SK-N-SH (cell line): ENCODE measurements around the gene ADGRB2. TPM values are rescaled to one million over a fixed set of nuclear protein-coding genes. Genes with fewer than 3 reads are reported as not detected.

Experiments used
- CTCF ChIA-PET: fragments of 300-600, 350-600 bp; formaldehyde crosslinking; extraction: SDS; loops from one replicate; lab custom pipeline; 2021; lab: Yijun Ruan, JAX
- POLR2A ChIA-PET: fragments of 350-600 bp; sonication (Branson Sonifier 250); formaldehyde crosslinking; extraction: SDS; loops from one replicate; lab custom pipeline; 2020; ENCODE audit warnings: antibody characterized with exemption, inconsistent platforms; lab: Yijun Ruan, JAX
- DNase-seq: peaks from one replicate; pipeline ENCODE4 v3.0.0; 2012
- H2AFZ ChIP-seq: fragments of 200-600 bp; sonication (generic); 2 replicates; pipeline ENCODE4 v1.8.1; 2016; ENCODE audit warnings: antibody characterized with exemption, mild to moderate bottlenecking, low read depth
- H3F3A ChIP-seq: fragments of 200-600 bp; sonication (generic); replicated peaks from 2 replicates; pipeline ENCODE3; 2016; ENCODE audit warnings: antibody characterized with exemption, mild to moderate bottlenecking; ENCODE audit not compliant: insufficient read depth
- H3K27ac ChIP-seq, 2 experiments: fragments of 200-500 bp in 1 of 2; fragments of 200-600 bp in 1 of 2; sonication (Bioruptor generic) in 1 of 2; sonication (generic), shearing (Covaris generic) in 1 of 2; 2 replicates each; pipeline versions ENCODE4 v1.5.1 to v1.6.1; 2014 to 2016; ENCODE audit warnings: low read depth in 2 of 2, inconsistent platforms in 1 of 2, low read length in 1 of 2, mild to moderate bottlenecking in 1 of 2, mixed read lengths in 1 of 2
- H3K27me3 ChIP-seq: fragments of 200-600 bp; sonication (generic), shearing (Covaris generic); 2 replicates; pipeline ENCODE4 v1.6.1; 2016; ENCODE audit warnings: mixed run types; ENCODE audit not compliant: insufficient read depth
- H3K36me3 ChIP-seq, 2 experiments: fragments of 200-500 bp in 1 of 2; fragments of 200-600 bp in 1 of 2; sonication (Bioruptor generic) in 1 of 2; sonication (generic) in 1 of 2; replicated peaks in 1 of 2; 2 replicates each; pipeline versions ENCODE3 to v1.5.1; 2014 to 2016; ENCODE audit warnings: low read length in 1 of 2, mild to moderate bottlenecking in 1 of 2; ENCODE audit not compliant: insufficient read depth in 2 of 2, control insufficient read depth in 1 of 2
- H3K4me1 ChIP-seq, 2 experiments: fragments of 200-500 bp in 1 of 2; fragments of 200-600 bp in 1 of 2; sonication (Bioruptor generic) in 1 of 2; sonication (generic), shearing (Covaris generic) in 1 of 2; 2 replicates each; pipeline versions ENCODE4 v1.5.1 to v1.6.1; 2014 to 2016; ENCODE audit warnings: low read depth in 1 of 2, low read length in 1 of 2, mixed run types in 1 of 2; ENCODE audit not compliant: insufficient read depth in 2 of 2, control insufficient read depth in 1 of 2
- H3K4me2 ChIP-seq: fragments of 200-600 bp; sonication (generic), shearing (Covaris generic); 2 replicates; pipeline ENCODE4 v1.6.1; 2017; ENCODE audit warnings: mixed run types
- H3K4me3 ChIP-seq, 2 experiments: fragments of 200-500 bp in 1 of 2; fragments of 200-600 bp in 1 of 2; sonication (Bioruptor generic) in 1 of 2; sonication (generic), shearing (Covaris generic) in 1 of 2; 2 replicates each; pipeline versions ENCODE4 v1.5.1 to v1.8.1; 2014 to 2016; ENCODE audit warnings: low read depth in 2 of 2, inconsistent platforms in 1 of 2, low read length in 1 of 2, mild to moderate bottlenecking in 1 of 2, mixed read lengths in 1 of 2, moderate library complexity in 1 of 2
- H3K79me2 ChIP-seq: fragments of 200-600 bp; sonication (generic); 2 replicates; pipeline ENCODE4 v1.8.1; 2017; ENCODE audit warnings: mild to moderate bottlenecking; ENCODE audit not compliant: insufficient read depth
- H3K9ac ChIP-seq: fragments of 200-600 bp; sonication (generic); 2 replicates; pipeline ENCODE4 v1.6.1; 2017; ENCODE audit warnings: mixed run types
- H3K9me2 ChIP-seq: fragments of 200-600 bp; sonication (generic); 2 replicates; pipeline ENCODE4 v1.6.1; 2017; ENCODE audit warnings: mixed run types
- H3K9me3 ChIP-seq: fragments of 200-600 bp; sonication (generic); 2 replicates; pipeline ENCODE4 v1.6.1; 2017; ENCODE audit warnings: mixed run types, mild to moderate bottlenecking, moderate library complexity
- H4K20me1 ChIP-seq: fragments of 200-600 bp; sonication (generic); 2 replicates; pipeline ENCODE4 v1.6.1; 2017; ENCODE audit warnings: mild to moderate bottlenecking, mixed run types; ENCODE audit not compliant: insufficient read depth
- CHD2 ChIP-seq: fragments of 150-350 bp; IDR thresholded peaks from 2 replicates; pipeline ENCODE4 v1.6.1; 2018; ENCODE audit warnings: low read length; ENCODE audit not compliant: partially characterized antibody
- ELF1 ChIP-seq: IDR thresholded peaks from 2 replicates; pipeline ENCODE4 v1.4.0; 2012
- EP300 ChIP-seq, 2 experiments: IDR thresholded peaks; 2 replicates each; pipeline versions ENCODE4 v1.4.0 to v1.6.1; 2012; ENCODE audit warnings: borderline replicate concordance in 1 of 2, low read depth in 1 of 2, low read length in 1 of 2
- FOSL2 ChIP-seq: IDR thresholded peaks from 2 replicates; pipeline ENCODE4 v1.4.0; 2012; ENCODE audit warnings: low read depth, mild to moderate bottlenecking, moderate library complexity, borderline replicate concordance
- FOXM1 ChIP-seq: IDR thresholded peaks from 2 replicates; pipeline ENCODE4 v1.4.0; 2012; ENCODE audit warnings: low read depth, mild to moderate bottlenecking
- GABPA ChIP-seq: IDR thresholded peaks from 2 replicates; pipeline ENCODE4 v1.4.0; 2012; ENCODE audit warnings: low read depth, mild to moderate bottlenecking
- JUND ChIP-seq: IDR thresholded peaks from 2 replicates; pipeline ENCODE4 v1.4.0; 2012
- MXI1 ChIP-seq: IDR thresholded peaks from 2 replicates; pipeline ENCODE4 v1.6.1; 2012; ENCODE audit warnings: mild to moderate bottlenecking, low read depth, low read length, improper control_type of control experiment
- NFIC ChIP-seq: IDR thresholded peaks from 2 replicates; pipeline ENCODE4 v1.4.0; 2012; ENCODE audit warnings: borderline replicate concordance
- NRF1 ChIP-seq: IDR thresholded peaks from 2 replicates; pipeline ENCODE4 v1.6.1; 2012; ENCODE audit warnings: low read depth, mild to moderate bottlenecking, low read length
- RAD21 ChIP-seq: IDR thresholded peaks from 2 replicates; pipeline ENCODE4 v1.6.1; 2012; ENCODE audit warnings: mild to moderate bottlenecking, low read length
- RFX5 ChIP-seq: IDR thresholded peaks from 2 replicates; pipeline ENCODE4 v1.6.1; 2012; ENCODE audit warnings: mild to moderate bottlenecking, improper control_type of control experiment, low read length
- RXRA ChIP-seq: IDR thresholded peaks from 2 replicates; pipeline ENCODE4 v1.4.0; 2012; ENCODE audit warnings: low read depth, mild to moderate bottlenecking, borderline replicate concordance
- SMC3 ChIP-seq: IDR thresholded peaks from 2 replicates; pipeline ENCODE4 v1.6.1; 2012; ENCODE audit warnings: low read depth, low read length, improper control_type of control experiment
- TCF12 ChIP-seq: IDR thresholded peaks from 2 replicates; pipeline ENCODE4 v1.4.0; 2012
- WGBS: methylation state at CpG from one replicate; pipeline ENCODE4 v1.1.6; 2017; ENCODE audit warnings: low lambda C conversion rate; 5-methylcytosine and 5-hydroxymethylcytosine counted together
- polyA plus RNA-seq, 3 experiments: library from polyadenylated mRNA; depleted of rRNA; stranded (reverse); fragments of >200 nt; gene quantifications; 2 replicates each; pipeline ENCODE4 v1.2.3, GENCODE V29; 2012
- TF ChIP-seq, protein P1 (sequence below): IDR thresholded peaks from 2 replicates; pipeline ENCODE4 v1.6.1; 2012; ENCODE audit warnings: mild to moderate bottlenecking, low read depth, low read length, moderate library complexity
- TF ChIP-seq, protein P2 (sequence below): fragments of 200-600 bp; sonication (generic); IDR thresholded peaks from 2 replicates; pipeline ENCODE4 v1.6.1; 2017; ENCODE audit warnings: antibody characterized with exemption, mild to moderate bottlenecking, moderate library complexity
- TF ChIP-seq, protein P3 (sequence below): fragments of 150-350 bp; IDR thresholded peaks from 2 replicates; pipeline ENCODE4 v1.6.1; 2017; ENCODE audit warnings: antibody characterized with exemption, low read length, low read depth, borderline replicate concordance
- TF ChIP-seq, protein P4 (sequence below): IDR thresholded peaks from 2 replicates; pipeline ENCODE4; 2012

ADGRB2 gene
- polyA plus RNA-seq, 1 of the 3 experiments (the other 2 are of a cell fraction) = 13.0 TPM

DNA sequence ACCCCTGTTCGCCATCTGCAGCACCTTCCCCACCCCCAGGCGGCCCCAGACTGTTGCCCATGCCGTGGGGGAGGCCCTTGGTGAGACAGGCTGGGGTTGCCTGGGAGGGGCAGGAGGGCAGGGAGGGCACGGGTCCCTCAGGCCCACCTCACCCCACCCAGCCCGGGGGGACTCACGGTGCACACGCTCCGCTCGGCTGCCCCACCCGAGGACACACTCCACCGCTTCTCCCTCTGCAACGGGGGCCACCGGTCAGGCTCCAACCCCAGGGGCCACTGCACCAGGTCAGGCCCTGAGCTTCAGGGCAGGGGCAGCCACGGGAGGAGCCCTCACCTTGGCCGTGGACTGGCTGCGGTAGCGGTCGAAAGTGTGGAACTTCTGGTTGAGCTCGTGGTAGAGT is 36.3 kb downstream of the ADGRB2 start:
- no peak overlapping the region for H3K9ac ChIP-seq
- H3K4me2 ChIP-seq = no peak overlapping the region
- H3K27ac ChIP-seq = no peak overlapping the region
- peaks cover 0 to 29% of the 10 kb centered on the region in 2 experiments for H3K36me3 ChIP-seq
- ChIA-PET POLR2A (no interaction called here), CTCF (interaction anchor here (1.0 to 4.8 kb wide), 4 partner anchors 11 to 63 kb away, joined by 4 to 42 read pairs (median 6); no protein-coding TSS in a partner anchor)
- H3K4me3 ChIP-seq = no peak overlapping the region
- H3K9me3 ChIP-seq = no peaks in the 10 kb centered on the region
- H3K79me2 ChIP-seq = no peaks in the 10 kb centered on the region
- no peaks in the 10 kb centered on the region for H3K9me2 ChIP-seq
- H3K4me1 ChIP-seq = peaks cover 0 to 11% of the 10 kb centered on the region in 2 experiments; a peak in 1 of 4 replicates
- no peaks in the 10 kb centered on the region for H3K27me3 ChIP-seq
- no peak overlapping the region for H2AFZ ChIP-seq
- DNase-seq = no peak
- TF ChIP-seq NRF1 (no peak), NFIC (no peak), FOSL2 (no peak), GABPA (no peak), EP300 (IDR thresholded peaks at IDR 0.05; ENCODE audit: borderline replicate concordance in 1 of 2, low read depth in 1 of 2, low read length in 1 of 2) (no peak), JUND (no peak), RFX5 (no peak), MXI1 (no peak)
- TF ChIP-seq, protein P1, sequence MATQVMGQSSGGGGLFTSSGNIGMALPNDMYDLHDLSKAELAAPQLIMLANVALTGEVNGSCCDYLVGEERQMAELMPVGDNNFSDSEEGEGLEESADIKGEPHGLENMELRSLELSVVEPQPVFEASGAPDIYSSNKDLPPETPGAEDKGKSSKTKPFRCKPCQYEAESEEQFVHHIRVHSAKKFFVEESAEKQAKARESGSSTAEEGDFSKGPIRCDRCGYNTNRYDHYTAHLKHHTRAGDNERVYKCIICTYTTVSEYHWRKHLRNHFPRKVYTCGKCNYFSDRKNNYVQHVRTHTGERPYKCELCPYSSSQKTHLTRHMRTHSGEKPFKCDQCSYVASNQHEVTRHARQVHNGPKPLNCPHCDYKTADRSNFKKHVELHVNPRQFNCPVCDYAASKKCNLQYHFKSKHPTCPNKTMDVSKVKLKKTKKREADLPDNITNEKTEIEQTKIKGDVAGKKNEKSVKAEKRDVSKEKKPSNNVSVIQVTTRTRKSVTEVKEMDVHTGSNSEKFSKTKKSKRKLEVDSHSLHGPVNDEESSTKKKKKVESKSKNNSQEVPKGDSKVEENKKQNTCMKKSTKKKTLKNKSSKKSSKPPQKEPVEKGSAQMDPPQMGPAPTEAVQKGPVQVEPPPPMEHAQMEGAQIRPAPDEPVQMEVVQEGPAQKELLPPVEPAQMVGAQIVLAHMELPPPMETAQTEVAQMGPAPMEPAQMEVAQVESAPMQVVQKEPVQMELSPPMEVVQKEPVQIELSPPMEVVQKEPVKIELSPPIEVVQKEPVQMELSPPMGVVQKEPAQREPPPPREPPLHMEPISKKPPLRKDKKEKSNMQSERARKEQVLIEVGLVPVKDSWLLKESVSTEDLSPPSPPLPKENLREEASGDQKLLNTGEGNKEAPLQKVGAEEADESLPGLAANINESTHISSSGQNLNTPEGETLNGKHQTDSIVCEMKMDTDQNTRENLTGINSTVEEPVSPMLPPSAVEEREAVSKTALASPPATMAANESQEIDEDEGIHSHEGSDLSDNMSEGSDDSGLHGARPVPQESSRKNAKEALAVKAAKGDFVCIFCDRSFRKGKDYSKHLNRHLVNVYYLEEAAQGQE = no peak
- H4K20me1 ChIP-seq = no peaks in the 10 kb centered on the region
- WGBS = 83% methylated on average over 9 of the region's 19 CpGs
- H3F3A ChIP-seq = peaks cover 5% of the 10 kb centered on the region

DNA sequence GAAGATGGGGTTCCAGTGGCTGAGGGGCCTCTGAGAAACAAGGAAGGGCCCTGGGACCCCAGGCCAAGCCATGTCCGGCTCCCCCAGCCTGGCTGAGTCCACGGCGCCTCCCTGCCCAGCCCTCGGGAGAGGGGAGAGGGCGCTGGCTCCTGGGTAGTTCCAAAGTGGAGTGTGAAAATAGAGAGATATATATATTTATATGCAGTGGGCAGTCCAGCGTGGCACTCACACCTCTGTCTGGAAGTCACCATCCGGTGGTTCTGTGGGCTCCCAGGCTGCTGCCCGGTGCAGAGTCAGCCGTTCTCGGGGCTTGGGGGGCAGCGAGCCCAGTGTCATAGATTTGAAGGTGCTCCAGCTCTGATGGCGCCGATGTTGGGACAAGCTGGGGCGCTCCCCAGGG is 36.9 kb downstream of the ADGRB2 start:
- CTCF ChIA-PET = interaction anchor here (1.2 to 3.4 kb wide), 3 partner anchors 12 to 63 kb away, joined by 6 to 36 read pairs (median 22); no protein-coding TSS in a partner anchor
- H3F3A ChIP-seq = peaks cover 5% of the 10 kb centered on the region
- no peak overlapping the region for H3K4me2 ChIP-seq
- POLR2A ChIA-PET = interaction anchor here (1.0 kb wide), 1 partner anchor 12 kb away, joined by 5 read pairs; no protein-coding TSS in a partner anchor
- H3K9me2 ChIP-seq = no peaks in the 10 kb centered on the region
- H3K9ac ChIP-seq = no peak overlapping the region
- peaks cover 0 to 26% of the 10 kb centered on the region in 2 experiments for H3K36me3 ChIP-seq
- H2AFZ ChIP-seq = no peak overlapping the region
- TF ChIP-seq RFX5 (no peak), GABPA (no peak), NFIC (no peak), MXI1 (no peak), RAD21 (no peak), RXRA (no peak), NRF1 (no peak), JUND (no peak), ELF1 (no peak), FOSL2 (no peak), FOXM1 (no peak), SMC3 (no peak), CHD2 (no peak), TCF12 (no peak)
- TF ChIP-seq, protein P2, sequence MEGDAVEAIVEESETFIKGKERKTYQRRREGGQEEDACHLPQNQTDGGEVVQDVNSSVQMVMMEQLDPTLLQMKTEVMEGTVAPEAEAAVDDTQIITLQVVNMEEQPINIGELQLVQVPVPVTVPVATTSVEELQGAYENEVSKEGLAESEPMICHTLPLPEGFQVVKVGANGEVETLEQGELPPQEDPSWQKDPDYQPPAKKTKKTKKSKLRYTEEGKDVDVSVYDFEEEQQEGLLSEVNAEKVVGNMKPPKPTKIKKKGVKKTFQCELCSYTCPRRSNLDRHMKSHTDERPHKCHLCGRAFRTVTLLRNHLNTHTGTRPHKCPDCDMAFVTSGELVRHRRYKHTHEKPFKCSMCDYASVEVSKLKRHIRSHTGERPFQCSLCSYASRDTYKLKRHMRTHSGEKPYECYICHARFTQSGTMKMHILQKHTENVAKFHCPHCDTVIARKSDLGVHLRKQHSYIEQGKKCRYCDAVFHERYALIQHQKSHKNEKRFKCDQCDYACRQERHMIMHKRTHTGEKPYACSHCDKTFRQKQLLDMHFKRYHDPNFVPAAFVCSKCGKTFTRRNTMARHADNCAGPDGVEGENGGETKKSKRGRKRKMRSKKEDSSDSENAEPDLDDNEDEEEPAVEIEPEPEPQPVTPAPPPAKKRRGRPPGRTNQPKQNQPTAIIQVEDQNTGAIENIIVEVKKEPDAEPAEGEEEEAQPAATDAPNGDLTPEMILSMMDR = no peak
- TF ChIP-seq, protein P3, sequence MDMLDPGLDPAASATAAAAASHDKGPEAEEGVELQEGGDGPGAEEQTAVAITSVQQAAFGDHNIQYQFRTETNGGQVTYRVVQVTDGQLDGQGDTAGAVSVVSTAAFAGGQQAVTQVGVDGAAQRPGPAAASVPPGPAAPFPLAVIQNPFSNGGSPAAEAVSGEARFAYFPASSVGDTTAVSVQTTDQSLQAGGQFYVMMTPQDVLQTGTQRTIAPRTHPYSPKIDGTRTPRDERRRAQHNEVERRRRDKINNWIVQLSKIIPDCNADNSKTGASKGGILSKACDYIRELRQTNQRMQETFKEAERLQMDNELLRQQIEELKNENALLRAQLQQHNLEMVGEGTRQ = no peak
- TF ChIP-seq, protein P4, sequence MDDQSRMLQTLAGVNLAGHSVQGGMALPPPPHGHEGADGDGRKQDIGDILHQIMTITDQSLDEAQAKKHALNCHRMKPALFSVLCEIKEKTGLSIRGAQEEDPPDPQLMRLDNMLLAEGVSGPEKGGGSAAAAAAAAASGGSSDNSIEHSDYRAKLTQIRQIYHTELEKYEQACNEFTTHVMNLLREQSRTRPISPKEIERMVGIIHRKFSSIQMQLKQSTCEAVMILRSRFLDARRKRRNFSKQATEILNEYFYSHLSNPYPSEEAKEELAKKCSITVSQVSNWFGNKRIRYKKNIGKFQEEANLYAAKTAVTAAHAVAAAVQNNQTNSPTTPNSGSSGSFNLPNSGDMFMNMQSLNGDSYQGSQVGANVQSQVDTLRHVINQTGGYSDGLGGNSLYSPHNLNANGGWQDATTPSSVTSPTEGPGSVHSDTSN = no peak
- H3K79me2 ChIP-seq = no peaks in the 10 kb centered on the region
- WGBS = 96% methylated on average over 4 of the region's 14 CpGs
- H3K9me3 ChIP-seq = no peaks in the 10 kb centered on the region
- no peaks in the 10 kb centered on the region for H4K20me1 ChIP-seq
- no peak for DNase-seq
- H3K4me3 ChIP-seq = no peak overlapping the region
- peaks cover 0 to 6% of the 10 kb centered on the region in 2 experiments; a peak in 1 of 4 replicates for H3K4me1 ChIP-seq
- H3K27ac ChIP-seq = no peak overlapping the region
- H3K27me3 ChIP-seq = no peaks in the 10 kb centered on the region
